CMK (cell line): Measurements from ENCODE around the gene TNRC6B.
"Not testable (repeated sequence)": the region's sequence is repeated elsewhere in the genome, so short reads cannot be mapped to it uniquely, and the experiment has no call there.

Source experiments
- DNase-seq: peaks from one replicate; pipeline ENCODE4 v3.0.0-alpha.2; 2010; ENCODE audit warnings: low read depth

TNRC6B gene

DNA sequence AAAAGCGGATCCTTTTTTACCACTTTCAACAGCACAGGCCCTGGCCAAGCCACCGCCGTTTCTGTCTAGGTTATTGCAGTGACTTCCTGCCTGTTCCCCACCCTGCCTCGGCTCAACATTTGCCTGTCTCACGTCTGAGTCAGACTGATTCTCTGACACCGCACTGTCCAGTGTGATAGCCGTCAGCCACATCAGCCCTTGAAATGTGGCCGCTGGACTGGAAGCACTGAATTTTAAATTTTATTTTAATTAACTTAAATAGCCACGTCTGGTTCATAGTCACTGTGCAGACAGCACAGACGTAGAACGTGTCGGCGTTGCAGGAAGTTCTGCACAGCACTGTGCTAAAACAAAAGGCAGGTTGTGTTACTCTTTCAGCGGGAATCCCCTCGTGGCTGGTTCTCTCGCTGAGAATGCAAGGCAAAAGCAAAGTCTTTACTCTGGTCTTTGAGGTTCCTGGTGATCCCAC, 112.3 kb downstream of the TNRC6B start:
- DNase-seq = no peak

DNA sequence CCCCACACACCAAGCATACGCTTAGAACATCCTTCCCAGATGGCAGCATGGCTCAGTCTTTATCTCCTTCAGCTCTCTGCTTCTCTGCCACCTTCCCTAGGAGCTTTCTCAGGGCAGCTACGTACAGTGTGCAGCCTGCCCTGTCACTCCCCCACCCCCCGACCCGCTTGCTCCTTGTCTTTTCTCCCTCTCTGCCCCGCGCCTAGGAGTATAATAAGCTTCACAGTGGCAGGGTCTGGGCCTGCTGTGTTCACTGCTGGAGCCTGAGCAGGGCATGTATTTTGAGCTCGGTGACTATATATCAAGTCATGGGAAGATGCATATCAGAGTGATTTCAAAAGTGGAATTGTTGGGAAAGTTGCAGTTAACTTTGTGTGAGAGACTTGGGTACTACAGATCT, 112.8 kb downstream of the TNRC6B start:
- no peak for DNase-seq

DNA sequence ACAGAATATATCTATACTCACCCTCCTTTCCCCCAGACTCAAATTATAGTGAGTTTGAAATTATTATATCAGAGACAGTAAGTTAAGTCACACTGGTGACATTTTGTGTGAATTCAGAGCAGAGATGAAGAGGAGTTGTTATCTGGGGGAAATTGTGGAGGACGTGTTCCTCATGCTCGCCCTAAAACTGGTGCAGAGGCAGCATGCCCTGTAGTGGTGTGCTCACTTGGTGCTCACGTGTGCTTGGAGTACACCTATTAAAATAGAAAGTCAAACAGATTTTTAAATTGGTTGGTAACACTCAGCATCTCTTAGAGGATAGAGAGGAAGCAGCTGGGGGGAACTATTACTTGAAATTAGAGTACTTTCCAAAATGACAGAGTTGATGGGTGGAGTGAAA, 117.0 kb downstream of the TNRC6B start:
- DNase-seq = no peak

GRCh38 chr22:40300316-40300715, 122.6 kb downstream of the TNRC6B start:
- no peak for DNase-seq

- DNase-seq = no peak
Observed at GRCh38 chr22:40300884-40301672, 123.4 kb downstream of the TNRC6B start.

DNA sequence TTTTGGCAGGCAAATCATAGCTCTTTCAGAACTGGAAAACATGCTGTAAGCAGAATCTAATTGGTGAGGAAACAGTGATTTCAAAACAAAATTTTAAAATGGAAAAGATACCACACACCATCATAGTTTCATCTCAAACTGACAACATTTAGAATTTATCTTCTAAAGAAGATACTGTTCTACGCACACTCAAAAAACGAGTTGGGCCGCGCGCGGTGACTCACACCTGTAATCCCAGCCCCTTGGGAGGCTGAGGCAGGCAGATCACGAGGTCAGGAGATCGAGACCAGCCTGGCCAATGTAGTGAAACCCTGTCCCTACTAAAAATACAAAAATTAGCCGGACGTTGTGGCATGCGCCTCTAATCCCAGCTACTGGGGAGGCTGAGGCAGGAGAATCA, 124.4 kb downstream of the TNRC6B start:
- DNase-seq = no peak

- DNase-seq = no peak
Observed at GRCh38 chr22:40305625-40306024, 127.9 kb downstream of the TNRC6B start.

DNA sequence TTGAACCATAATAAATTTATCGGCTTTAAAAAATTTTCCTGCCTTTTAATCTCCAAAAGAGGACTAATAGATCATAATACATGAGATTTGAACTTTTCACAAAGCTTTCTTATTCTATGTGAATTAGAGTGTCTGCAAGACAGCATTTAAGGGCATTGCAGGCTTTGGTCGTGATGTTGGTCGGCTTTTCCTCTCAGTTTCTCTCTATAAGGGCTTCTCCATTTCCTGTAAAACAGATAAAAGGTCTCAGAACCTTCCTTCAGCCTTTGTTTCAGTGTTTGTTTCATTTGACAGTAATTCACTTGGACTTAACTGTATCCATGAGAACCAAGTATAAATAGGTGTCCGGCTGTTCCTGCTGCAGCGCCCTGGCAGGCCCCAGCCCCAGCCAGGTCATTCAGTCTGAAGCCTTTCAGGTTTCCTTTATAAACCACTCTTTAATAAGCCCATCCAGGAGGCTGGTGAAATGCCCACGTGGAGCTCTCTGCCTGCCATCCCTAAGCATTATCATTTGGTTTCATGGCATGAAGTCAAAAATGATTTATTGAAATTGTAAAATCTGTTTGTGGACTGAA, 131.4 kb downstream of the TNRC6B start:
- no peak for DNase-seq

DNA sequence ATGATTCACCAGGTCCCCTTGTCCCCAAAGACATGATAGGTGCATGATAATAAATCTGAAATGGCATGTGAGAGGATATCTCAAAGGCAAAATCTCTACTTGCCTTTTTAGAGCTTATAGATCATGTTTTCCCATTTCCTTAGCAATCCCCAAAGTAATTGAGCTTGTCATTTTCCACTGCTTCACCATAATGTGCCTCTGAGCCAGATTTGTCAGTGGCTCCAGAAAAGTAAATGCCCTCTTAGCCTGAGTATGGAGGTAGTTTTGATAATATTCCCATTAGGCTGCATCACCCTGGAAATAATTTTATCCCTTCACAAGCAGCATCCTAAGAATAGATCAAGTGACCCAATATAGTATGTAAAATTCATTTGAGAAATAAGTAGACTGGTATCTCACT, 131.9 kb downstream of the TNRC6B start:
- DNase-seq = no peak

GRCh38 chr22:40310081-40310767, 132.5 kb downstream of the TNRC6B start:
- DNase-seq = no peak

DNA sequence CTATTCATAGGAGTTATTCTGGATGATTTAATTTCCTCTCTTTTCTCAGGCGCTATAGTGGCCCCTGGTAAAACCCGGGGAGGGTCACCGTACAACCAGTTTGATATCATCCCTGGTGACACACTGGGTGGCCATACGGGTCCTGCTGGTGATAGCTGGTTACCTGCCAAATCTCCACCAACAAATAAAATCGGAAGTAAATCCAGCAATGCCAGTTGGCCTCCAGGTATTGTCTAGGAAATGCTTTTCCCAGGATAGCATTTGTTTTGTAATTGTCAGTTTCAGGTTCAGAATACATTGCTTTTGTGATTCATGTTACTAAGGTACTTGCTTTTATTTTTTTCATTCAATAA, 133.0 kb downstream of the TNRC6B start:
- no peak for DNase-seq

GRCh38 chr22:40311646-40312045, 133.9 kb downstream of the TNRC6B start:
- DNase-seq = not testable (repeated sequence)

DNA sequence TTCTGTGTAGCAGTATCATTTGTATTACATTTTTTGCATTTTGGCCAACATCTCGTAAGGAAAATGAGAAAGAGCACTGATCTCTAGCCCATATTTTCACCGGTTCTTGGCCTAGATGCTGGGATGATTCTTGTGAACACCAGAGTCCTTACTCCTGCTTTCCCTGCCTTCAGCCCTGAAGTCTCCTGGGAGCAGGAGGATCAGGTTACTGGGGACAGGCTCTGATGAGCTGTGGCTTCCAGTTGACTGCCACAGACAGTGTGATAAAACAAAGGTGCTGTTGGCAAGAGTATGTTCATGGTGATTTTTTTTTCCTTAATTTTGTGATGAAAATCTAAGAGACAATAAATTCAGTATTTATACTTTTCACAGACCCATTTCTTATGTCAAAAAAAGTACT, 134.3 kb downstream of the TNRC6B start:
- DNase-seq = no peak

DNA sequence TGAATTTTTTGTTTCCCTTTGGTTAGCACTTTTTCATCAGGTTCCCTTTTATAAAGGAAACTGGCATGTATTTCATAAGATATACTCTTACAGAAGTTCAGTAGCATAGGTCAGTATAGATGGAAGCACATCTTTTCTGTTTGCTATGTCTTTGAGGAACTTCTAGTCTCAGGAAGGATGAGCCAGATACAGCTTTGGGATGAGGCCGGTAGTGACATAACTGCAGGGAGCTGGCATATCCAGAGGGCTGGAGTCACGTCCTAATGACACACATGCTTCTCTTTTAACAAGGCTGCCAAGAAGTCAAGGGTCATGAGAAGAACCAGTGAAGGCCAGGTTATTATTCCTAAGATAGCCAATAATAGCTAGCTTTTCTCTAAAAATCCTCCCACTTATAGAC, 135.3 kb downstream of the TNRC6B start:
- no peak for DNase-seq

DNA sequence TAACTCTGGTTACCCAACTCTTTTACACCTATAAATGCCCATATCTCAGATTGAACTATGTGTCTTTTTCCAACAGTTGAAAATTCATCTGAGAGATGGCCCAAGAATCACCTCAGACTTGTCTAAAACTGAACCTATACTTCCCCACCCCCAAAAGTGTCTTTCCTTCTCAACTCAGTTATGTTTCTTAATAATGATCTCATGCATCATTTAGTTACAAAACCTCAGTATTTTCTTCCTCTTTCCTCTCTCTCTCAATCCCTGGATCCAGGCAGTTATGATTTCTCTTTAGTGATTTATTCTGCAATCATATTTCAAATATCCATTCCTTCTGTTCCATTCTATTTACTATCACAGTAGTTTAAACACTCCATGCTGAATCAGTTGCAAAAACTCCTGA, 136.3 kb downstream of the TNRC6B start:
- DNase-seq = no peak

GRCh38 chr22:40320687-40321086, 143.0 kb downstream of the TNRC6B start:
- DNase-seq = no peak

DNA sequence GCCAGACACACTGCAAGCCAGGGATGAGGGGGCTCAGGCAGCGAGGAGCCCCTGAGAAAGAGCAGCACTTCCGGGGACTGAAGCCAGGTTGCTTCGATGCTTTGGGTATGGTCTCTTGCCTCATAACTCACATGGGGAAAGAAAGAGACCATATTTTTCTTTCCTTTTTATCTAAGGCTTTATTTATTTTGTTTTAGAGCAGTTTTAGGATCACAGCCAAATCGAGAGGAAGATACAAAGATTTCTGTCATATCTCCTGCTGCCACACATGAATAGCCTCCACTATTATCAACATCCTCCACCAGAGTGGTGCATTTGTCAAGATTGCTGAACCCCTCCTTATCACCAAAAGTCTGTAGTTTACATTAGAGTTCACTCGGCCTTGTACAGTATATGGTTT, 144.3 kb downstream of the TNRC6B start:
- no peak for DNase-seq

DNA sequence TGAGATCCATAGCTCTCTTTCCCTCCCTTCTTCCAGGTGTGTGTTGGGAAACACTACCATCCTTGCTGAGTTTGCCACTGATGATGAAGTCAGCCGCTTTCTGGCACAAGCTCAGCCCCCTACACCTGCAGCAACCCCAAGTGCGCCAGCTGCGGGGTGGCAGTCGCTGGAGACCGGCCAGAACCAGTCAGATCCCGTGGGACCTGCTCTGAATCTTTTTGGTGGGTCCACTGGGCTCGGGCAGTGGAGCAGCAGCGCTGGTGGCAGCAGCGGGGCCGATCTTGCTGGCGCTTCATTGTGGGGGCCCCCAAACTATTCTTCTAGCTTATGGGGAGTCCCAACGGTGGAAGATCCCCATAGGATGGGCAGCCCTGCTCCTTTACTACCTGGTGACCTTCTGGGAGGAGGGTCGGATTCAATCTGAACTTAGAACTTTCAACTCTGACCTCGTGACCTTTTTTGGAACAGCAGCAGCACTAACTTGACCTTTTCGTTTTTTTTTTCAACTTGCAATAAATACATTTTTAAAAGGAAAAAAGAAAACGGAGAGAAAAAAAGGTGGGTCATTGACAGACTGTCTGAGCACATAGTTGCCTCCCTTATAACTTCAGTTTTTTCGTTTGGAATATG, 145.2 kb downstream of the TNRC6B start:
- DNase-seq = no peak

DNA sequence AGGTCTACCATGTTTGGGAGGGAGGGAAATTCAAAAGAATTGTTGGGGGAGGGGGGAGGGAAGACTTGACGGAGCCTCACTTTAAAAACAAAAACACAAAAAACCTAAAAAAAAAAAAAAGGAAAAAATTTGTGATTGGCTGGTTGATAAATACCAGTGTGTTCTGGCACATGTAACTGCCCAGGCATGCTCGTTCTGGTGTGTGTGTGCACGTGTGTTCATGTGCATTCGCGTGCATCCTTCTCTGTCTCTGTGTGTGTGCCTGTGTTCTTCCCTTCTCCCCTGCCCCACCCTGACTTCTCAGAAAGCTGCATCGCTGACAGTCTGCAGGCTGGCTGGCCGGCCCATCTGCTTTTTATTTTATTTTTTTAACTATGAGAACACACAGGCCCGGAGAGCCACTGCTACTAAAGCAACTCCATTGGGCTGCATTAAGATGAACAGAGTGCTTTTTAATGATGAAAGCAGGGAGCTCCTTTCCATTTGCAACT, 146.0 kb downstream of the TNRC6B start:
- no peak for DNase-seq

GRCh38 chr22:40324468-40325305, 147.0 kb downstream of the TNRC6B start:
- DNase-seq = no peak

DNA sequence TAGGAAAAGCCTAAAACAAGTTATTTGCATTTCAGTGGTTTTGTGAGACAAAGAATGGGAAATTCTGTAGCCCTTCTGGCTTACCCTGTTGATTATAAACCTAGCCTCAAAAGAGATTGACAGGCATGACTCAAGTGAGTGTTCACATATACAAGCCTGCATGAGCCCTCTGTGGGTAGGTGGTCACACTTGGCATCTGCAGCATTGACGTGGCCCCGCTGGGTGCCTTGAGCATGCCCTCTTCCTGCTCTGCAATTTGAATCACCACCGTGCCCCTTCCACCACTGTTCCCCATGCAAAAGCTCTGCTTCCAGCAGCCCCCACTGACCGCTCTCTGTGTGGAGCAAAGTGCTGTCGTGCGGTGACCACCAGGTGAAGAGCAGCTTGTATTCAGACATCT, 147.6 kb downstream of the TNRC6B start:
- DNase-seq = no peak
